VCaP (cell line): Measurements from ENCODE around the gene RPS6KA2.

Experiments used
- H3K27ac ChIP-seq: fragments of 450-650 bp; 2 replicates; pipeline ENCODE4 v1.5.1; 2017
- TF ChIP-seq, protein P1 (sequence below): fragments of 450-650 bp; conservative IDR thresholded peaks from 2 replicates; pipeline ENCODE4 v1.5.1; 2017; ENCODE audit warnings: mild to moderate bottlenecking, moderate library complexity

The RPS6KA2 gene

DNA sequence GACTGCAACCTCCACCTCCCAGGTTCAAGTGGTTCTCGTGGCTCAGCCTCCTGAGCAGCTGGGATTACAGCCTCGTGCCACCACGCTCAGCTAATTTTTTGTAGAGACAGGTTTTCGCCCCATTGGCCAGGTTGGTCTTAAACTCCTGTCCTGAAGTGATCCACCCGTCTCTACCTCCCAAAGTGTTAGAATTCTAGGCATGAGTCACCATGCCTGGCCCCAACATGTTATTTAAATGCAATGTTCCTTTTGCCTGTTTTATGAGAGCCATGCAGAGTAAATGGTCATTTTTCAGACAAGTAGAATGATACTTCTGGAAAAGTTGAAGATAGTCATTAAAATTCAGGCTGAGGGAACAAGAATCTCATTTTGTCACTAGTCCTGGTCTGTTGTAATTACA is 43.8 kb upstream of the RPS6KA2 start:
- TF ChIP-seq, protein P1, sequence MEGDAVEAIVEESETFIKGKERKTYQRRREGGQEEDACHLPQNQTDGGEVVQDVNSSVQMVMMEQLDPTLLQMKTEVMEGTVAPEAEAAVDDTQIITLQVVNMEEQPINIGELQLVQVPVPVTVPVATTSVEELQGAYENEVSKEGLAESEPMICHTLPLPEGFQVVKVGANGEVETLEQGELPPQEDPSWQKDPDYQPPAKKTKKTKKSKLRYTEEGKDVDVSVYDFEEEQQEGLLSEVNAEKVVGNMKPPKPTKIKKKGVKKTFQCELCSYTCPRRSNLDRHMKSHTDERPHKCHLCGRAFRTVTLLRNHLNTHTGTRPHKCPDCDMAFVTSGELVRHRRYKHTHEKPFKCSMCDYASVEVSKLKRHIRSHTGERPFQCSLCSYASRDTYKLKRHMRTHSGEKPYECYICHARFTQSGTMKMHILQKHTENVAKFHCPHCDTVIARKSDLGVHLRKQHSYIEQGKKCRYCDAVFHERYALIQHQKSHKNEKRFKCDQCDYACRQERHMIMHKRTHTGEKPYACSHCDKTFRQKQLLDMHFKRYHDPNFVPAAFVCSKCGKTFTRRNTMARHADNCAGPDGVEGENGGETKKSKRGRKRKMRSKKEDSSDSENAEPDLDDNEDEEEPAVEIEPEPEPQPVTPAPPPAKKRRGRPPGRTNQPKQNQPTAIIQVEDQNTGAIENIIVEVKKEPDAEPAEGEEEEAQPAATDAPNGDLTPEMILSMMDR = no peak

DNA sequence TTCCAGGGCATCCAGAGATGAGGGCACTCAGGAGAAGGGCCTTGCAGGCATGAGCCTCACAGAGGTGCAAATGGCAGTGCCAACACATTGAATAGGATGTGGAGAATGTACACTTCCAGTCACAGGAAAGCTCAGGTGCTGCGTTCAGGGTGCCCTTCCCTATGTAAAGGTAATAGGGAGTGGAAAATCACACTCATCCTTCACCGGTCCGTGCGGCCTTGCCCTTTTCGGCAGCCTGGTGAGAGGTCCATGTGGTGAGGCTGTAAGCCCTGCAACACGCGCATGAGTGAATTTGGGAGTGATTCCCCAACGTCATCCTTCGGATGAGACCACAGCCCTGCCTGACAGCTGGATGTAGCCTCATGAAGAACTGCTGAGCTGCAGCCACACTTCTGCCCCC is 43.0 kb upstream of the RPS6KA2 start:
- TF ChIP-seq, protein P1 = no peak
- H3K27ac ChIP-seq = no peak overlapping the region

More for the DNA sequence above, 43.8 kb upstream of the RPS6KA2 start:
- no peak overlapping the region for H3K27ac ChIP-seq

DNA sequence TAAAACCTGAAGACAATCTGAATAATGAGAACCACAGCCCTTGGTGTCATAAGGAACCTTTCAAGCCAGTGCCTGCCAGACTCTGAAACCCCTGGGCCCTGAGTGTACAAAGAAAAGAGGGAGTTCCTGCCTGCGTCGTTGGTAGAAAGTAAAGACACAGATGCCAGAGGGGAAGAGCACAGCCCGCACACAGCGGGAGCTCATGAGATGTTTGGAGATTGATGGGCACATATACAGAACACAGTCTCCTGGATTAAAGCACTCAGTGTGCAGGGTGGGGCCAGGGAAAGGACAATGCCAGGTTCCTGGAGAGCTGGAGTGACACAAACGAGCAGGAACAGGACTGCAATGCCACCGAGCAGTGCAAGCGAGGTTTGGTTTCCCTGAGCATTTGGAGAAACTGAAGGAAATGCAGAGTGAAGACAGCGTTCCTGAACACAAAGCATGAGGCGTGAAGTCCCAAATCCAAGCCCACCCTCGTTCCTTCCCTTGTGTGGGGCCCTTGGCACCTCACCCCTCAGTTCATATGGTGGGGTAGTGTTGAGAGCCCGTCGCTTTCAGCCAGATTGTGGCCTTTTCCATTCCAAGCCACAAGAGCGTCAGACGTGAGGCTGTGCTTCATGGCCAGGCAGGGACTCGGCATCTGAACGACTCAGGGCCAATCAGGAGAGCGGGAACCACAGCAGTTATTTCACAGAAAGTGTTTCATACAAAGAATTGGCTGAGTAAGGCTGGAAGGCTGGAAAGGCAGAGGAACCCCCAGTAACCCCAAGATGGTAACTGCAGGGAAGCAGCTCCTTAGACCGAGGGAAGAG is 41.0 kb upstream of the RPS6KA2 start:
- H3K27ac ChIP-seq = no peak overlapping the region
- TF ChIP-seq, protein P1 = no peak

DNA sequence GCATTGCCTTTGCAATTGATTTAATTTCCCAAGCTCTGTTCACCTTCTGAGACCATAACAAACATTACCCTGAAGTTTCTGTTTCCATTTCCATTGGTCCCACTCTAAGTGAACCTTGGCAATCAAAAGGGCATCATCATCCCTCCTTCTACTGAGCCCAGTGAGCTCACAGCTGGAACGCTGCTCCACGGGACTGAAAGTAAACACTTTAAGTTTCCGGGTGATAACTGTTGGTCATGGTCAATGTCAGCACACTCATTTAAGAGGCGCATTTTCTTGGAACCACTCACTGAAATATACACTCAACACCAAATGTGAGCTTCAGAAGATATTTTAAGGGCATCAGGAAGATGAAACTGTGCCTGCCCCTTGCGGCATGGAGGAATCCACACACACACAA is 37.1 kb upstream of the RPS6KA2 start:
- H3K27ac ChIP-seq = no peak overlapping the region
- TF ChIP-seq, protein P1 = no peak

DNA sequence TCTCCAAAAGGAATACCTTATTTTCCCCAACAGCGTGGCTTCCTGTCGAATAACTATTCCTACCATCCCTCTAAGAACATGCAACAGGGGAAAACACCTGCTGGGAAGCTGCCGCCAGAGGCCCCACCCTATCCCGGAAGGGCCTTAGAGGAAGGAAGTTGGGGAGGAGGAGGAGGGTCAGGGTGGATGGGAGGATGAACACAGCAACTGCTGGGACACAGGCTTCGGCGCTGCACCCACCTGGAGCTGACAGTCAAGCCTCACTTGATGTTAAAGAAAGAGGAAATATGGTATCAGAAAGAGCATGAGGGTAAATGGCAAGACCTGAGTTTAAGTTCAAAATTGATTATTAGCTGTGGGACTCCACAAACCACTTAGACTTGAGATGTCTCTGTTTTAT is 36.5 kb upstream of the RPS6KA2 start:
- no peak overlapping the region for H3K27ac ChIP-seq
- TF ChIP-seq, protein P1 = no peak

DNA sequence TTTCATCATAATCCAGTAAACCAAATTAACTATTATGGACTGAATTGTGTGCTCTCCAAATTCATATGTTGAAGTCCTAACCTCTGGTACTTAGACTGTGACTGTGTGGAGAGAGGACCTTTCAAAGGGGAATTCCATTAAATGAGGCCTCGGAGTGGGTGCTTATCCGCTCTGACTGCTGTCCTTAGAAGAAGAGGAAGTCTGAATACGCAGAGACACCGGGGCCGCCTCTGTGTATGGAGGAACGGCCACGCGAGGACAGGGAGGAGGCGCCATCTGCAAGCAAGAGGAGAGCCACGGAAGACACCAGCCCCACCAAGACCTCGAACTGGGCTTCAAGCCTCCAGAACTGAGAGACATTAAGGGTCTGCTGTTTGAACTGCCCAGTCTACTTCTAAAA is 35.6 kb upstream of the RPS6KA2 start:
- TF ChIP-seq, protein P1 = no peak
- no peak overlapping the region for H3K27ac ChIP-seq

DNA sequence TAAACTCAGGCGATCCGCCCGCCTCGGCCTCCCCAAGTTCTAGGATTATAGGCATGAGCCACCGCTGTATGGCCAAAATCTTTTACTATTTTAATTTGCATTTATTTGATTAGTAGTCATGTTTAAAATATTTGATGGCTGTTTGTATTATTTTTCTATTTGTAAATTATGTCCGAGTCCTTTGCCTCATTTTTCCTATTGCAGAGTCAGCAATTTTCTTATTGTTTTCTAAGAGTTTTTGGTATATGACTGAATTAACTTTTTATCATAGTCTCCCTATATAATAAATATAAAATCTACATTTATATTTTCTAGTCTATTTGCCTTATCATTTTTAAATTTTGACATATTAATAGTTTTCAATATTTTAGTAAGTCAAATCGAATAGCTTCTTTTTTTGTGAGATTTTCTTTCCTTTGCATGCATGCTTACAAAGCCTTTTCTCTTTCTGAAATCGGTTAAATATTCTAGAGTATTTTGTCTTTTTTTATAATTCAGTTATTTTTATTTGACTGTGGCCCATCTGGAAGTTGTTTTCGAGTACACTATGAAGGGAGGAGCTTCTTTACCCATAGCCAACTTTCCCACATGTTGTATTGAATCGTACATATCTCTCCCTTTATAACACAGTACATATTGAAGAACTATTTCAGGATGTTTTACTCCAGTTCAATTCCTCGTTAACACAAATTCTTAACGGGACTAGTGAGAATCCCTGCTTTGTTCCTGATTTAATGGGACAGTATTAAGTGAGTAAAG is 34.5 kb upstream of the RPS6KA2 start:
- TF ChIP-seq, protein P1 = no peak
- H3K27ac ChIP-seq = peak overlapping the region; percentile 65
